GM18519 (cell line): ENCODE results near the gene AIRE.

Experiments
- ATAC-seq: cut with Tn5 transposase; IDR thresholded peaks from one replicate; pipeline ENCODE4 v1.9.1; 2021; ENCODE audit warnings: mild to moderate bottlenecking, moderate library complexity; ENCODE audit not compliant: unreplicated experiment, low FRiP score

Gene AIRE

DNA sequence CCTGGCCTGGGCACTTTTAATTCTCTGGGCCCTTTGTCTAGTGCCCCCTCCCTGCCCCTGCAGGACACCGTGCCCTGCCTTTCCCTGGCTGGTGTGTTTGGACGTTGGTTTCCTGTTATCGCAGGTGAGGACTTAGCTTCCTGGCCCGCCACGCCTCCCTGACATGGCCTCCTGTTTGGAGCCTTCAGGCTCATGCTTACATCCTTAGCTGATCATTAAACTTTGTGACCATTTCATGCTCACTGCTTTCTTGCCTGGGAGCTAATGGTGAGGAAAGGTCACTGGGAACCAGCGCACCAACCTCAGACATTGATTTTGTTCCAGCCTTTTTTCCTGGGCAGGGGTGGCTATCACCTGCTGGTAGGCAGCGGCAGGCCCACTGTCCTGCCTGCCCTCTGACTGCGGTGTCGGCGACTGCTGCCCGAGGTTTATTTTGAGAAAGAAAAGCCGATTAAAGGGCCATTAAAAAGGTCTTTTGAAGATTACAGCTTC is 17.9 kb downstream of the AIRE start:
- ATAC-seq: no peak

DNA sequence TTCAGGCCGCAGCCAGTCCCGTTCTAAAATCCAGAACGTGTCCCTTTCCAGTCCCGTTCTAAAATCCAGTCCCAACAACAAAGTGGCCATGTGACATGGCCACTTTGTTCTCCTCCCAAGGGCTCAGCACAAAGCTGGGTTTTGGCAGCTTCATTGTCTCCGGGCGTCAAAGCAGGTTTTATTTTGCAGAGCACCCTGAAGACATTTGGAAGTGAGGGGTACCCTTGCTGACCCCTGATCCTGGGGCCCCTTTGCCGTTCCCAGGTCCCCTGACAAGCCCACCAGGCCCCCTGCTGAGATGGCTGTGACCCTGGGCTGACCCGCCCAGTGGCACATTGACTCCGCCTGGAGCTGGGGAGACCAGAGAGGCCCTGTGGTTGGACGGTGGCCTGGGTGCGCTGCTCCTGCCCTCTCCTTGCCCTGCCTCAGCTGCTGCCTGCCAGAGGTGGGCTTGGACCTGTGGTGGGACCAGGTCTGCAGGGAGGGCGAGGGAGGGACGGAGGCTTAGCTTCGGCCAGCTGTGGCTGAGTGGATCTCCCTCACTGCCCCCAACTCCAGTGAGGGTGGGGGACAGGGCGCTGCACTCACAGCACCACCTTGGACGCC is 18.4 kb downstream of the AIRE start:
- no peak for ATAC-seq

GRCh38 chr21:44304877-44305293 is 19.2 kb downstream of the AIRE start:
- no peak for ATAC-seq

DNA sequence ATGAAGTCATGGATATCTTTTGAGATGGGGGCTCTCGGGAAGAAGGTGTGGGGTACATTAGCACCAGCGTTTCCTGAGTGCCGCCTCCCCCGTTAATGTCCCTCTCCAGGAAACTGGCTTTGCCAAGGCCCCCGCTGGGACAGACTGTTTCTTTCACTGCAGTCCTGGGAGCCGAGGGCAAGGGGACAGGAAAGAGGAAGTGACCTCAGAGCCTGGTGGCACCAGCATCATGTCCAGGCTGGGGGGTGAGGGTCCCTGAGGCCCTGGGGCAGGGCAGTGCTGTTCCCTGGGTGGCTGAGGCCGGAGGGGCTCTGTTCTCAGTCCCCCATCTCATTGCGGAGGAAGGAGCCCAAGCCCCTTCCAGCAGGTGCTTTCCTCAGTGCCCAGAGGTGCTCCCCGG is 20.0 kb downstream of the AIRE start:
- no peak for ATAC-seq

DNA sequence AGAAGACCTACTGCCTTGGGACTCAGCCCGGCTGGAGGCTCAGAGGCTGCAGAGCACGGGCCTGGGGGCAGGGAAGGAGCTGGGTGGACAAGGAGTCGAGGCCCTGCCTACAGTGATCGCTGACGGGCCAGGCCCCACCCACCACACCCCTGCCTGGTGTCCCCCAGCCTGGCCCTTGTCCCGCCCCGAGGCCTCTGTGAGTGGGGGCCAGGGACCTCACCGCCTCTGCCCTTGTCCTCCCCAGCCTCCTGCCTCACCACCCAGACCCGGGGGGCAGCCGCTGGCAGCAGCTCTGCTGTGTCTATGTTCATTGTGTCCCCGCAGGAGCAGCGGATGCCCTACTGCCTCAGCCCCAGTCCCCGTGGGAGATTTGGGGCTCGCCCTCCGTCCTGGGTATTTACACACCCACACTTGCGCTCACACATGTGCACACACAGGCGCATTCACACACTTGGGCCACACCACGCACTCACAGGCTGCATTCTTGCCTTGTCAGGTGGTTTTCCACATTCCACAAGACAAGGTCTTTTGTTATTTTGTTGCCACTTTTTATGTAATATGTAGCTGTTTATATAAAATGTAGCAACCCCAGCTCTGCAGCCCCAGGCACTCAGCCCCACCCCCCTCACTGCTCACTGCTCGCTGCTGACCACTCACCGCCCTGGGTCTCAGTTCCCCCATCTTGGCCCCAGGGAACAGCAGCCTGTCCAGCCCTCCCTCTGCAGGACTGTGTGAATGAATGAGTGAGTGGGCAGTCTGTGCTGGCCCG is 21.4 kb downstream of the AIRE start:
- no peak for ATAC-seq

DNA sequence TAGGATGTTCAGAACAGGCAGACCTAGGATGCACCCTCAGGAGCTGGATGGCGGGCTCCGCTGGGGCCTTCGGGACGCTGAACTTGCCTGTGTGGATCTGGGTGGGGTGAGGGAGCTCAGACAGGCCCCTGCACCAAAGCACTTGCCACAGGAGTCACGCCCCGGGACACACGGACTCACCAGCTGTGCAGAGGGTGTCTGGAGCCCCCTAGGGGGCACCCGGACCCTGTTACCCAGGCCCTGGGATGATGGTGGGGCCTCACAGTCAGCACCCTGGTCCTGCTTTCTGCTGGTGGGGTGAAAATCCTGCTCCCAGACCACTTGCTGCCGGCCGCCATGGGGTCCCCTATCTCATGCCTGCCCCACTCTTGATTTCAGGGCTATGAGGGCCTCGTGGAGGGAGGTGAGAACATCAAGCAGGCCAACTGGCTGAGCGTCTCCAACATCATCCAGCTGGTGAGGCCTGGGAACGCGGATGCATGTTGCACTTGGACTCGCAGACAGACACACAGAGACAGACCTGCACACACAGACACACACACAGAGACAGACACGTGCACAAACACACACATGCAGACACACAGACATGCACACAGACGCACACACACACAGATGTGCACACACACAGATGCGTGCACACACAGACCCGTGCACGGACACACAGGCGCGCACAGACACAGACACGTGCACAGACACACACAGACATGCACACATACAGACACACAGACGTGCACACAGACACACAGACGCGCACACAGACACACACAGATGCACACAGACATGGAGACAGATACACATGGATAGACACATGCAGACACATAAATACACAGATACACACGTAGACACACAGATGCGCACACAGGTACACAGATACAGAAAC is 25.2 kb downstream of the AIRE start:
- ATAC-seq: no peak

- no peak for ATAC-seq
These were observed 26.4 kb downstream of the AIRE start for GRCh38 chr21:44312089-44312488.

GRCh38 chr21:44312716-44313115 is 27.0 kb downstream of the AIRE start:
- no peak for ATAC-seq

DNA sequence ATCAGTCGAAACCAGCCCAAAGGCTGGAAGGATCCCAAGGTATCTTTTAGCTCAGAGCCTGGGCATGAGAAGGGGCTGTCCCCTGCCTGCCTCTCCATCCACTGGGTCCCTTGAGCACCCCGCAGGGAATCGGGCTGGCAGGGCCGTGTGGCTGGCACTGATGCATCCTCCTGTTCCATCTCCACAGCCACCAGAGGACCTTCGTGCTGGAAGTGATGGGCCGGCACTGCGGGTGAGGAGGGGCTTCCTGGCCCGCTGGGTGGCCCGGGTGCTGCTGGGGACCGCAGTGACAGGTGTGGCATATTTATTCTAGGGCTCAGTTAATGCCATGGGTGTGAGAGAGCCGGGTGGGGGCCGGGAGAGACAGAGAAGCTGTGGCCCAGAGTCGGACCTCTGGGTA is 27.8 kb downstream of the AIRE start:
- ATAC-seq: no peak

- no peak for ATAC-seq
These were observed 28.5 kb downstream of the AIRE start for GRCh38 chr21:44314128-44314527.

- ATAC-seq: no peak
These were observed 28.9 kb downstream of the AIRE start for GRCh38 chr21:44314561-44314960.

GRCh38 chr21:44315691-44316203 is 30.1 kb downstream of the AIRE start:
- ATAC-seq: no peak

DNA sequence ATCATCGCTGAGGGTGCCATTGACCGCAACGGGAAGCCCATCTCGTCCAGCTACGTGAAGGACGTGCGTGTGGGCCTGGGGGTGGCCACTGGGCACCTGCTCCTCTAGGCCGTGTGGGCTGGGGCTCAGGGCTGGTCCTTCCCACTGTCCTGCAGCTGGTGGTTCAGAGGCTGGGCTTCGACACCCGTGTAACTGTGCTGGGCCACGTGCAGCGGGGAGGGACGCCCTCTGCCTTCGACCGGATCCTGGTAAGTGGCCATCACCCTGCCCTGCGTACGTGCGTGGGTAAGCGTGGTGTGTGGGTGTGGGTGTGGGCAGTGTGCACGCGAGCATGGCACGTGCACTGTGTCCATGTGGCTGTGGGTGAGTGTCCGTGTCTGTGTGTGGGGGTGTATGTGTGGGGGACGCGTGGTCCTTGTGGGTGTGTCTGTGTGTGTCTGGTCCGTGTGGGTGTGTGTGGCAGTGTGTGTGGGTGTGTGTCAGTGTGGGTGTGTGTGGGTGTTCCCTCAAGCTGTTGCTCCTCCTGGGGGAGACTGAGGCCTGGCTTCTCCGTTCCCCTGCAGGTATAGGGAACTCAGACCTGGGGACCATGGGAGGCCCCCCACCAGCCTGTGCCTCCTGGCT is 30.7 kb downstream of the AIRE start:
- no peak for ATAC-seq

DNA sequence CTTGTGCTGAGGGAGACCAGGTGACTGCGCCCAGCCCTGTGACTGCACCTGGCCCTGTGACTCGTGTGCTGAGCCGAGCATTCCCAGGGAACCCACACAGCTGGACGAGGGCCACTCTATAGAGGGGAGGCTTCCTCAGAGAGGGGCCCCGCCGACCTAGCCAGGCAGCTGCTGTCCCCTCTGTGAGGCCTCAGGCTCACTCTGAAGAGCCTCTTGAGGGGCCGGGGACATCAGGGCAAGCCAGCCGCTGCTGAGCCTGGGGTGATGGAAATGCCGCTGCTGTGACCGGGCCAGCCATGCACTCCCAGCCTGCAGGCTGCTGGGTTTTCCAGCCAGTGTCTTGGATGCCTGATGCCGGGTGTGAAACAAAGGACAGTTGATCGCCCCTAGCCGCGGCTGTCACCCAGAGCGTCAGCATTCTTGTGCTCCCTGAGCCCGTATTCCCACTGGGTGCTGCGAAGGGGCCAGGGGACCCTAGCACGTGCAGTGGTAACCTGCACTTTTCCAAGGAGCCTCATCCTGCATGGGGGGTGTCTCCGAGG is 31.6 kb downstream of the AIRE start:
- ATAC-seq: no peak

DNA sequence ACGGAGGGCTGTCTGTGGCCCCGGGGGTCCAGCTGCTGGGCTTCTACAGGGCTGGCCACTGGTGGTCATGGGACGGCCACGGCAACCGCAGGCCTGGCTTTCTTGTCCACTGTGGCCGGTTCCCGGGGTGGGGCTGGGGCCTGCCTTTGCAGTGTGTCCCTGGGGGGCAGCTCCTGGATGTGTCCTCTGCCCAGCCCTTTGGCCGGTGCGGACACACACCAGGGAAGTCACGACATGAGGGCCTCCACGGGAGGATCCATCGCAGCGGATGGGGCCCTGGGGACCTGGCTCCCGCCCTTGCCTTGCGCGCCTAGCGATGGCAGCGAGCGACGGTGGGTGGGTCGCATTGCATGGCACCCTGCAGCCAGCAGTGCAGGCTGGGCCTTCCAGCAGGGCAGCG is 32.2 kb downstream of the AIRE start:
- no peak for ATAC-seq

DNA sequence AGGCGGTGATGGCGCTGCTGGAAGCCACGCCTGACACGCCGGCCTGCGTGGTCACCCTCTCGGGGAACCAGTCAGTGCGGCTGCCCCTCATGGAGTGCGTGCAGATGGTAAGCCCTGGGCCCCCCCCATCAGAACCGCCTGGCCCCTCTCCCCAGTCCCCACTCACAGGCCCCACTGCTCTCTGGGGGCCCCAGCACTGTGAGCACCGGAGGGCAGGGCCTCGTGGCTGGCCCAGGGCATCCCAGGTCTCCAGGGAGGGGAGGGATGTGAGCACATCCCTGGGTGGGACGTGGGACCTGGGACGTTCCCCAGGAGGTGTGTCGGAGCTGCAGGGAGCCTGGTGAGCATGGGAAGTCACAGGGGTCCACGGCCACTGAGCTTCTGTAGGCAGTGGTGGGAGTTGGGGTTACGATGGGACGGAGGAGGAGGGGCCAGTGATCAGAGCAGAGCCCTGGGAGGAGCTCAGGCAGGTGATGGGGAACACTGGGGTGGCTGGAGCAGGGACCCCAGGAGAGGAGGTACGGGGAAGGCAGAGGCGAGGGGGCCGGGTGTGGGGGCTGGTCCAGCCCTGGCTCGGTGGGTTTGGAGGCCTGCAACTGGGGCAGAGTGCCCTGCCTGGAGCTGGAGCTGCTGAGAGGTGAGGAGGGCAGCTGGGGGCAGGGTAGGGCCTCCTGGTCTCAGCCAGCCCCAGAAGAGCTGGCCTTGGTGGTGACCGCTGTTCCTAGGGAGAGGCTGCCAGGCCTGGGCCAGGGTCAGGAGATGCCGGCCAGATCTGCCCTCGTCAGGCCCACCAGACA is 33.0 kb downstream of the AIRE start:
- ATAC-seq: no peak

DNA sequence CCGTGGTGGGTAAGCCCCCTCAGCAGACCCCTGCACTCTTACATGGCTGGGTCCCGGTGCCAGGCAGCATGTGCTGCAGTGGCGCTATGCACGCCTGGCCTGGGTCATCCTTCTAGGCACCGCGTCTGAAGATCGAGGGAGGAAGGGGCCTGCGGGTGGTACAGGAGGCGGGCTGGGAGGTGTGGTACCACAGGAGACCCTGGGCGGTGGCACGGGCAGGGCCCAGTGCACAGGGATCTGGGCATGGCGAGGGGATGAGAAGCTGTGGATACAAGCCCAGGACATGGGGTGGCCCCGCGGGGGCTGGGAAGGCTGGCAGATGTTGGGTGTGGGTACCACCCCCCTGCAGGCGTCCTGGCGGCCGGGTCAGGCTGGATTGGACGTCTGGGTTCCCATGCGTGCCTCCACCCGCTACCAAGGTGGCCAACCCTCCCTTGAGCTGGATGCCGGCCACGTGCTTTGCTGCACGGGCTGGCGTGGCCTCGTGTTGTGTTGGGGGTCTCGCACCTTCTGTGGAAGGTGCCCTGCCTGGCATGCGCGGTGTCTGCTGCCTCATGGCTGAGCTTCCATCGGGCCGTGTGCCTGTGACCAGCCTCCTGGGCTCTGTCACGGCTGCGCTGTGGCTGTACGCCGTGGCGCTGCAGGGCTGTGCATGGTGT is 33.9 kb downstream of the AIRE start:
- ATAC-seq: no peak

DNA sequence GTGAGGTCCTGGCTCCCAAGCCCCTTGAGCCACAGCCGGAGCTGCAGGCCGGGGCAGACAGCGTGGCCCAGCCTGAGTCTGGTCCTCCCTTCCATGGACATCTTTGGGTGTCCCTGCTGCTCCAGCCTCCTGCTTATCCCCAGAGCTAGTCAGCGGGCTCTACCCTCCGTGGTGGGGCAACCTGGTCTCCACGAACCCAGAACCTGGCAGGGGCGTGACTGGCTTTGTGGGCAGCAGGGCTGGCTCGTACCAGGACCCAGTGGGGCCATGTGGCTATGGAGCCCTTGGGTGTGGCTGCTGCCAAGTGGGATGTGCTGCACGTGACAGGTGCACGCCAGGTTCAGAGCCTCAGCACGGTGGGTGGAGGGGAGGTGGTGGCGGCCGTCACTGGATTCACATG is 35.2 kb downstream of the AIRE start:
- no peak for ATAC-seq

GRCh38 chr21:44321846-44322450 is 36.3 kb downstream of the AIRE start:
- ATAC-seq: no peak
